Heart right ventricle (tissue), 16 donors: ENCODE data around the gene TXNDC2. TPM values are rescaled to one million over a fixed set of nuclear protein-coding genes. Genes with fewer than 3 reads are reported as not detected.
"Not testable (repeated sequence)": the region's sequence is repeated elsewhere in the genome, so short reads cannot be mapped to it uniquely, and the experiment has no call there.

ENCODE experiments used
- ATAC-seq, 8 donors: fragments of 200-7000 bp; cut with Tn5 transposase; one replicate each; pipeline ENCODE4 v1.9.1; 2020; ENCODE audit warnings: mild to moderate bottlenecking in 8 of 8, moderate library complexity in 8 of 8, moderate number of reproducible peaks in 1 of 8
- DNase-seq, 2 donors: peaks; one replicate each; pipeline ENCODE4 v3.0.0-alpha.2; 2020
- H3K27ac ChIP-seq, 10 donors: fragments of 200-600 bp; sonication (generic) in 2 of 10; one replicate each; pipeline versions ENCODE4 v1.5.0 to v1.8.0; 2020 to 2022; ENCODE audit warnings: mild to moderate bottlenecking in 3 of 10
- H3K27me3 ChIP-seq, 7 donors: fragments of 200-600 bp; one replicate each; pipeline ENCODE4 v1.8.0; 2021 to 2022; ENCODE audit warnings: mild to moderate bottlenecking in 2 of 7
- H3K36me3 ChIP-seq, 9 donors: fragments of 200-600 bp; sonication (generic) in 1 of 9; one replicate each; pipeline versions ENCODE4 v1.5.0 to v1.8.0; 2020 to 2022; ENCODE audit warnings: mild to moderate bottlenecking in 2 of 9
- H3K4me1 ChIP-seq, 9 donors: fragments of 200-600 bp; sonication (generic) in 1 of 9; one replicate each; pipeline versions ENCODE4 v1.5.0 to v1.8.0; 2020 to 2022; ENCODE audit warnings: mild to moderate bottlenecking in 4 of 9
- H3K4me3 ChIP-seq, 10 donors: fragments of 200-600 bp; sonication (generic) in 2 of 10; one replicate each; pipeline versions ENCODE4 v1.5.0 to v1.8.0; 2020 to 2022; ENCODE audit warnings: mild to moderate bottlenecking in 7 of 10, moderate library complexity in 2 of 10
- H3K9me3 ChIP-seq, 11 donors: fragments of 200-600 bp in 10 of 11; sonication (generic) in 2 of 11; one replicate each; pipeline versions ENCODE4 v1.5.0 to v1.8.0; 2013 to 2022; ENCODE audit warnings: mild to moderate bottlenecking in 2 of 11, control low read depth in 1 of 11, moderate library complexity in 1 of 11
- WGBS, 2 donors: extraction: QIAGEN DNeasy Blood & Tissue Kit; methylation state at CpG; one replicate each; pipeline ENCODE4 v1.1.7; 2013; ENCODE audit warnings: inconsistent platforms in 1 of 2; 5-methylcytosine and 5-hydroxymethylcytosine counted together
- intact Hi-C, 10 donors: fragments of 100-400 bp; cut with DNase I; formaldehyde crosslinking; loops; one replicate each; pipeline versions ENCODE4 v1.11.1 to v1.14.2; 2022
- polyA plus RNA-seq, 2 donors: library from polyadenylated mRNA; stranded (reverse); fragments of 200-250 nt; gene quantifications; one replicate each; pipeline ENCODE4 v1.2.3, GENCODE V29; 2013
- total RNA-seq, 10 donors: library from RNA; stranded (reverse); fragmentation: NEBNext Ultra II Directional in 3 of 10; extraction: Animal tissue kit (Norgen Biotek cat#: 25700) in 3 of 10; gene quantifications; one replicate each; pipeline versions ENCODE4 v1.2.1 to v1.2.4, GENCODE V29; 2021 to 2023
- TF ChIP-seq, protein P1 (sequence below), 9 donors: fragments of 200-600 bp; sonication (generic) in 2 of 9; IDR thresholded peaks; one replicate each; pipeline versions ENCODE4 v1.5.0 to v1.8.0; 2021 to 2022; ENCODE audit warnings: antibody characterized with exemption in 9 of 9, mild to moderate bottlenecking in 5 of 9, moderate library complexity in 1 of 9
- donor health status: Arrhythmogenic right ventricular cardiomyopathy.
- donor health status: ischemic (EF 13 %, LVEDD 7.1; RV severe dilation, severe dysfunction).
- donor health status: healthy with polysubstance abuse.
- donor health status: DM: no; HTN: yes; CAD: no.
- donor health status: DM: no; HTN: no; CAD: no.
- donor health status: ischemic (EF 25% LVEDD 6.9; RV normal size, moderate dysfunction).
- donor health status: ischemic (EF 25% LVEDD 5.7; RV mildly dilated, moderate dysfunction).
- donor health status: healthy.
- donor health status: DM: yes; HTN: yes; CAD: no.
- donor health status: Ischemic cardiomyopathy.
- donor health status: ischemic (EF 35%, LVEDD 5.7; RV mildly dilated, moderate dysfunction).
- donor health status: nonischemic (EF 11% LVEDD 7.7; RV severe dilation, severe dysfunction).
- donor health status: DM: yes; HTN: yes; CAD: no.
- donor health status: PGD.
- donor health status: ischemic (EF 29% LVEDD 5.4; RV normal size, mild dysfunction).
- donor health status: nonischemic (EF 23%, LVEDD 6.1; RV moderate dilation, normal function).

TXNDC2 gene
- total and polyA plus RNA-seq, 12 donors, result 0.04 to 0.22 TPM; not detected in 10

GRCh38 chr18:9897129-9897528, 11.4 kb downstream of the TXNDC2 start:
- H3K4me3 ChIP-seq, result no peak overlapping the region
- DNase-seq (no peak), ATAC-seq (no peak)
- H3K27ac ChIP-seq, result no peak overlapping the region
- TF ChIP-seq, protein P1, sequence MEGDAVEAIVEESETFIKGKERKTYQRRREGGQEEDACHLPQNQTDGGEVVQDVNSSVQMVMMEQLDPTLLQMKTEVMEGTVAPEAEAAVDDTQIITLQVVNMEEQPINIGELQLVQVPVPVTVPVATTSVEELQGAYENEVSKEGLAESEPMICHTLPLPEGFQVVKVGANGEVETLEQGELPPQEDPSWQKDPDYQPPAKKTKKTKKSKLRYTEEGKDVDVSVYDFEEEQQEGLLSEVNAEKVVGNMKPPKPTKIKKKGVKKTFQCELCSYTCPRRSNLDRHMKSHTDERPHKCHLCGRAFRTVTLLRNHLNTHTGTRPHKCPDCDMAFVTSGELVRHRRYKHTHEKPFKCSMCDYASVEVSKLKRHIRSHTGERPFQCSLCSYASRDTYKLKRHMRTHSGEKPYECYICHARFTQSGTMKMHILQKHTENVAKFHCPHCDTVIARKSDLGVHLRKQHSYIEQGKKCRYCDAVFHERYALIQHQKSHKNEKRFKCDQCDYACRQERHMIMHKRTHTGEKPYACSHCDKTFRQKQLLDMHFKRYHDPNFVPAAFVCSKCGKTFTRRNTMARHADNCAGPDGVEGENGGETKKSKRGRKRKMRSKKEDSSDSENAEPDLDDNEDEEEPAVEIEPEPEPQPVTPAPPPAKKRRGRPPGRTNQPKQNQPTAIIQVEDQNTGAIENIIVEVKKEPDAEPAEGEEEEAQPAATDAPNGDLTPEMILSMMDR (IDR thresholded peaks at IDR 0.05), result no peak
- intact Hi-C loops, result no loop called here
- H3K9me3 ChIP-seq, result no peaks in the 10 kb centered on the region
- H3K27me3 ChIP-seq, result no peaks in the 10 kb centered on the region
- H3K36me3 ChIP-seq, result no peaks in the 10 kb centered on the region
- H3K4me1 ChIP-seq, result no peaks in the 10 kb centered on the region
- 93 to 94% methylated on average over 5 of the region's 5 CpGs for WGBS, 2 donors

- DNase-seq, ATAC-seq, H3K4me1 ChIP-seq, H3K4me3 ChIP-seq, intact Hi-C loops, H3K27me3 ChIP-seq, H3K9me3 ChIP-seq, H3K36me3 ChIP-seq, H3K27ac ChIP-seq: not testable (repeated sequence)
- WGBS, 2 donors, result 96 to 97% methylated on average over 10 of the region's 10 CpGs
These were observed 12.1 kb downstream of the TXNDC2 start for GRCh38 chr18:9897787-9898291.

GRCh38 chr18:9898792-9899549, 13.2 kb downstream of the TXNDC2 start:
- 79% methylated on average over 11 of the region's 11 CpGs for WGBS, 2 donors
- H3K36me3 ChIP-seq, result no peaks in the 10 kb centered on the region
- no peak overlapping the region for H3K4me3 ChIP-seq
- intact Hi-C loops, result no loop called here
- H3K4me1 ChIP-seq, result no peaks in the 10 kb centered on the region
- no peak for ATAC-seq
- H3K9me3 ChIP-seq, result no peaks in the 10 kb centered on the region
- TF ChIP-seq, protein P1 (IDR thresholded peaks at IDR 0.05), result no peak
- H3K27me3 ChIP-seq, result no peaks in the 10 kb centered on the region
- no peak for DNase-seq
- H3K27ac ChIP-seq, result no peak overlapping the region

- ATAC-seq, H3K4me3 ChIP-seq, DNase-seq, H3K9me3 ChIP-seq, H3K27me3 ChIP-seq, H3K4me1 ChIP-seq, intact Hi-C loops, H3K36me3 ChIP-seq, H3K27ac ChIP-seq: not testable (repeated sequence)
- WGBS, 2 donors, result 93 to 96% methylated on average over 1 of the region's 1 CpG
These were observed 13.8 kb downstream of the TXNDC2 start for GRCh38 chr18:9899550-9899930.

GRCh38 chr18:9900699-9901098, 14.9 kb downstream of the TXNDC2 start:
- Histone ChIP-seq H3K4me1 (peaks cover 0 to 1% (median 0%) of the 10 kb centered on the region in 9 donors), H3K27ac (no peak overlapping the region), H3K4me3 (no peak overlapping the region), H3K36me3 (no peaks in the 10 kb centered on the region), H3K9me3 (no peaks in the 10 kb centered on the region), H3K27me3 (no peaks in the 10 kb centered on the region)
- WGBS, 2 donors, result 94 to 97% methylated on average over 7 of the region's 7 CpGs
- ATAC-seq (no peak), DNase-seq (no peak)
- TF ChIP-seq, protein P1 (IDR thresholded peaks at IDR 0.05), result no peak
- intact Hi-C loops, result no loop called here
